Heart right ventricle (tissue), 16 donors: ENCODE results near the gene LCE5A. TPM values are rescaled to one million over a fixed set of nuclear protein-coding genes. Genes with fewer than 3 reads are reported as not detected.

Experiments
- ATAC-seq, 8 donors: fragments of 200-7000 bp; cut with Tn5 transposase; one replicate each; pipeline ENCODE4 v1.9.1; 2020; ENCODE audit warnings: mild to moderate bottlenecking in 8 of 8, moderate library complexity in 8 of 8, moderate number of reproducible peaks in 1 of 8
- DNase-seq, 2 donors: peaks; one replicate each; pipeline ENCODE4 v3.0.0-alpha.2; 2020
- H3K27ac ChIP-seq, 10 donors: fragments of 200-600 bp; sonication (generic) in 2 of 10; one replicate each; pipeline versions ENCODE4 v1.5.0 to v1.8.0; 2020 to 2022; ENCODE audit warnings: mild to moderate bottlenecking in 3 of 10
- H3K27me3 ChIP-seq, 7 donors: fragments of 200-600 bp; one replicate each; pipeline ENCODE4 v1.8.0; 2021 to 2022; ENCODE audit warnings: mild to moderate bottlenecking in 2 of 7
- H3K36me3 ChIP-seq, 9 donors: fragments of 200-600 bp; sonication (generic) in 1 of 9; one replicate each; pipeline versions ENCODE4 v1.5.0 to v1.8.0; 2020 to 2022; ENCODE audit warnings: mild to moderate bottlenecking in 2 of 9
- H3K4me1 ChIP-seq, 9 donors: fragments of 200-600 bp; sonication (generic) in 1 of 9; one replicate each; pipeline versions ENCODE4 v1.5.0 to v1.8.0; 2020 to 2022; ENCODE audit warnings: mild to moderate bottlenecking in 4 of 9
- H3K4me3 ChIP-seq, 10 donors: fragments of 200-600 bp; sonication (generic) in 2 of 10; one replicate each; pipeline versions ENCODE4 v1.5.0 to v1.8.0; 2020 to 2022; ENCODE audit warnings: mild to moderate bottlenecking in 7 of 10, moderate library complexity in 2 of 10
- H3K9me3 ChIP-seq, 11 donors: fragments of 200-600 bp in 10 of 11; sonication (generic) in 2 of 11; one replicate each; pipeline versions ENCODE4 v1.5.0 to v1.8.0; 2013 to 2022; ENCODE audit warnings: mild to moderate bottlenecking in 2 of 11, control low read depth in 1 of 11, moderate library complexity in 1 of 11
- CTCF ChIP-seq, 9 donors: fragments of 200-600 bp; sonication (generic) in 2 of 9; IDR thresholded peaks; one replicate each; pipeline versions ENCODE4 v1.5.0 to v1.8.0; 2021 to 2022; ENCODE audit warnings: antibody characterized with exemption in 9 of 9, mild to moderate bottlenecking in 5 of 9, moderate library complexity in 1 of 9
- WGBS, 2 donors: extraction: QIAGEN DNeasy Blood & Tissue Kit; methylation state at CpG; one replicate each; pipeline ENCODE4 v1.1.7; 2013; ENCODE audit warnings: inconsistent platforms in 1 of 2; 5-methylcytosine and 5-hydroxymethylcytosine counted together
- intact Hi-C, 10 donors: fragments of 100-400 bp; cut with DNase I; formaldehyde crosslinking; loops; one replicate each; pipeline versions ENCODE4 v1.11.1 to v1.14.2; 2022
- polyA plus RNA-seq, 2 donors: library from polyadenylated mRNA; stranded (reverse); fragments of 200-250 nt; gene quantifications; one replicate each; pipeline ENCODE4 v1.2.3, GENCODE V29; 2013
- total RNA-seq, 10 donors: library from RNA; stranded (reverse); fragmentation: NEBNext Ultra II Directional in 3 of 10; extraction: Animal tissue kit (Norgen Biotek cat#: 25700) in 3 of 10; gene quantifications; one replicate each; pipeline versions ENCODE4 v1.2.1 to v1.2.4, GENCODE V29; 2021 to 2023
- donor health status: Arrhythmogenic right ventricular cardiomyopathy.
- donor health status: ischemic (EF 13 %, LVEDD 7.1; RV severe dilation, severe dysfunction).
- donor health status: healthy with polysubstance abuse.
- donor health status: DM: no; HTN: yes; CAD: no.
- donor health status: DM: no; HTN: no; CAD: no.
- donor health status: ischemic (EF 25% LVEDD 6.9; RV normal size, moderate dysfunction).
- donor health status: ischemic (EF 25% LVEDD 5.7; RV mildly dilated, moderate dysfunction).
- donor health status: healthy.
- donor health status: DM: yes; HTN: yes; CAD: no.
- donor health status: Ischemic cardiomyopathy.
- donor health status: ischemic (EF 35%, LVEDD 5.7; RV mildly dilated, moderate dysfunction).
- donor health status: nonischemic (EF 11% LVEDD 7.7; RV severe dilation, severe dysfunction).
- donor health status: DM: yes; HTN: yes; CAD: no.
- donor health status: PGD.
- donor health status: ischemic (EF 29% LVEDD 5.4; RV normal size, mild dysfunction).
- donor health status: nonischemic (EF 23%, LVEDD 6.1; RV moderate dilation, normal function).

Gene LCE5A
- total and polyA plus RNA-seq, 12 donors: 0.07 TPM; not detected in 11

- WGBS, 2 donors: 20% methylated on average over 7 of the region's 7 CpGs
- peaks cover 0 to 10% (median 0%) of the 10 kb centered on the region in 11 donors for H3K9me3 ChIP-seq
- no peak for ATAC-seq
- no peak overlapping the region for H3K27ac ChIP-seq
- intact Hi-C loops: no loop called here
- peak in 6 of 9 donors; percentile 25 to 67 (median 45) for TF ChIP-seq CTCF (IDR thresholded peaks at IDR 0.05)
- no peak for DNase-seq
- peaks cover 0 to 24% (median 3%) of the 10 kb centered on the region in 7 donors for H3K27me3 ChIP-seq
- H3K4me1 ChIP-seq: no peaks in the 10 kb centered on the region
- no peaks in the 10 kb centered on the region for H3K36me3 ChIP-seq
- H3K4me3 ChIP-seq: no peak overlapping the region
Measured at GRCh38 chr1:152533327-152533938, 22.8 kb downstream of the LCE5A start.

- Histone ChIP-seq H3K27me3 (peaks cover 0 to 24% (median 3%) of the 10 kb centered on the region in 7 donors), H3K4me1 (no peaks in the 10 kb centered on the region), H3K27ac (no peak overlapping the region), H3K36me3 (no peaks in the 10 kb centered on the region), H3K4me3 (no peak overlapping the region), H3K9me3 (peaks cover 0 to 9% (median 0%) of the 10 kb centered on the region in 11 donors)
- intact Hi-C loops: no loop called here
- TF ChIP-seq CTCF (IDR thresholded peaks at IDR 0.05): no peak
- 74 to 76% methylated on average over 3 of the region's 3 CpGs for WGBS, 2 donors
- DNase-seq (no peak), ATAC-seq (no peak)
Measured at GRCh38 chr1:152535774-152536173, 25.2 kb downstream of the LCE5A start.

- Histone ChIP-seq H3K36me3 (no peaks in the 10 kb centered on the region), H3K27me3 (peaks cover 0 to 25% (median 6%) of the 10 kb centered on the region in 7 donors), H3K4me1 (no peaks in the 10 kb centered on the region), H3K27ac (no peak overlapping the region), H3K9me3 (no peaks in the 10 kb centered on the region), H3K4me3 (no peak overlapping the region)
- ATAC-seq (no peak), DNase-seq (no peak)
- TF ChIP-seq CTCF (IDR thresholded peaks at IDR 0.05): no peak
- intact Hi-C loops: no loop called here
- WGBS, 2 donors: 19 to 26% methylated on average over 4 of the region's 4 CpGs
Measured at GRCh38 chr1:152537496-152537895, 26.9 kb downstream of the LCE5A start.

- DNase-seq: no peak
- Histone ChIP-seq H3K27me3 (peaks cover 0 to 15% (median 8%) of the 10 kb centered on the region in 7 donors), H3K36me3 (no peaks in the 10 kb centered on the region), H3K9me3 (no peaks in the 10 kb centered on the region), H3K4me3 (no peak overlapping the region), H3K4me1 (no peaks in the 10 kb centered on the region), H3K27ac (no peak overlapping the region)
- WGBS, 2 donors: 65 to 67% methylated on average over 2 of the region's 2 CpGs
- intact Hi-C loops: no loop called here
- no peak for ATAC-seq
- no peak for TF ChIP-seq CTCF (IDR thresholded peaks at IDR 0.05)
Measured at GRCh38 chr1:152539901-152540300, 29.3 kb downstream of the LCE5A start.
